Fibroblast of upper back skin (primary cell): ENCODE measurements around the gene RPS8.
A peak's percentile ranks its signal among the peaks of the same experiment; 100 is the strongest.
"Not testable (repeated sequence)": the region's sequence is repeated elsewhere in the genome, so short reads cannot be mapped to it uniquely, and the experiment has no call there.

Experiments used
- DNase-seq: peaks from one replicate; pipeline ENCODE4 v3.0.0-alpha.2; 2013

Gene RPS8

DNA sequence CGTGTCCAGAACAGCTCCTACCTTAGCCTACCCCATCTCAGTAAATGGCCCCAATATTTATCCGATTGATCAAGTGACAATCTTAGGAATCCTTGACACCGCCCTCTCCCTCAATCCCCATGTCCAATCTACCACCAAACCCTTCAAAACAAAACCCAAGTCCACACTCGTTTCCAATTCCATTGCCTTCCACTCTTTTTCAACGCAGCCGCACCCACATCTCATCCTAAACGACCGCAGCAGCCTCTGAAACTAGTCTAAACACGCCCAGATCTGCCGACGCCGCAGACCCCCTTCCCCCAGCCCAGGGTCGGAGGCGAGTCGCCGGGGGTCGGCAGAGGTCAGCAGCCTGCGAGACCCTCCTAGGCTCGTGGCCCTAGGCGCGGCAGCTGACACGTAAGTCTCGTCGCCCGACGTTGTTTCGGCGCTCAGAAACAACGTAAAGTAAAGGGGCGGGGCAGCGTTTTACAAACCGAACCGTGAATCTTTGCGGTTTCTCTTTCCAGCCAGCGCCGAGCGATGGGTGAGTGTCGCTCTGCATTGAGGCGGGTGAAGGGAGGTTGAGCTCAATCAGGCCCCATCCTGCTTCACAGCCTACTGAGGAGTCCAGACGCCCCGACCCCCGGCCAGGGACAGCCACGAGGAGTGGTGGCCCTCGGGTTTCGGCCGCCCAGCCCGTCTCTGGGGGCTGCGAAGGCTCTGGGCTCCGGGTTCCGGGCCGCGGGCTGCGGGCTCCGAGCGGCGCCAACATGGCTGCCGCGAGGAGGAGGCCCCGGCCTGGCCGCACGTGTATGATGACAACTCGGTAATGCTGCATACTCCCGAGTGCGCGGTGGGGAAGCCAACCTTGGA, at the start of gene RPS8:
Gene RPS8, plus strand, starts transcription at position 463 of the 852 bp plus-strand sequence. Its CDS starts 57 bp downstream, at position 520.
- peak; percentile 95 for DNase-seq

DNA sequence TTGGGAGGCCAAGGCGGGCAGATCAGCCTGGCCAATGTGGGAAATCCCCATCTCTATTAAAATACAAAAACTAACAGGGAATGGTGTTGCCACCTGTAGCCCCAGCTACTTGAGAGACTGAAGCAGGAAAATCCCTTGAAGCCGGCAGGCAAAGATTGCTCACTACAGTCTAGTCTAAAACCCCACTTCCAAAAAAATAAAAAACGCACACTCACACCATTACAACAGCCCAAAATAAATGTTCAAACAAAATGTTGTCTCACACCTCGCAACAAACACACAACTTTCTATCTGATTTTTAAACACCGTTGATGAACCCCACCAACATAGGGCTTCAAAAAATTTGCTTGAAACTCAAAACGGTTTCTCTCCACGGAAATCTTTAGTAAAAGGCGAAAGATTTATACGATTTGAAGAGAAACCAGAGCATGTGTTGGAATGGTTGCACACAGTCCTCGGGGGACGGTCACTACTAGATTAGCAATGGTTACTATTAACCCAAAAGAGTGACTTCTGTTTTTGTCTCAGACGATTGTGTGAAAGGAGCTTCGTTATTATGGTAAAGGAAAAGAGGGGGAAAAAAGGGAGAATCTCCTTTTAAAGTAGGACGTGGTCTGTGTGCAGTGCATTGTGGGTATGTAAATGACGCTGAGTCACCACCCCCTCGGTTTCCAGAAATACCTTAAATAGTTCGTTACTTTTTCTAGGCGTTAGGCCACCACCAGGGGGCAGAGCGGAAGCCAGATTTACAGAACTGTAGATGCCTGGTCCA, 44.4 kb upstream of the RPS8 start, which contains the start of gene RNU5D-1:
Gene RNU5D-1, minus strand, starts transcription at position 430 of the 772 bp plus-strand sequence.
- DNase-seq, result peak; percentile 98

GRCh38 chr1:44733365-44733764, 42.0 kb upstream of the RPS8 start:
- DNase-seq, result peak; percentile 75

DNA sequence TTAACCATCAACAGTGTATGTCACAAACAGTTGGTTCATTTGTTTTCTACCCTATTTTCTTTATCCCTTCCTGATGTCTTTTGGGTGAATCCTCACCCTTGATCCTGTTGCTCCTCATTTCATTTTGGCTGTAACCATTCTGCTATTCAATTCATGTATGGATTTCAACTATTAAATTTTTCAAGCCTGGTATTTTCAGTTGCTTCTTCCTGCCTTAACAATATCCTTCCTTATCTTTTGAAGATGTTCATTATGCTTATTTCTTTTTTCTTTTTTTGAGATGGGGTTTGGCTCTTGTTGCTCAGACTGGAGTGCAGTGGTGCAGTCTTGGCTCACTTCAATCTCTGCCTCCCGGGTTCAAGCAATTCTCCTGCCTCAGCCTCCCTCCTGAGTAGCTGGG, 41.6 kb upstream of the RPS8 start:
- DNase-seq, result no peak

GRCh38 chr1:44735992-44736391, 39.3 kb upstream of the RPS8 start:
- no peak for DNase-seq

GRCh38 chr1:44738953-44739306, 36.4 kb upstream of the RPS8 start:
- not testable (repeated sequence) for DNase-seq

- DNase-seq, result peak; percentile 98
These were observed 35.8 kb upstream of the RPS8 start, which contains the start of gene KIF2C for GRCh38 chr1:44739307-44740178. Gene KIF2C, plus strand, starts transcription at chr1:44739837. Its CDS starts 96 bp downstream, at chr1:44739933.

DNA sequence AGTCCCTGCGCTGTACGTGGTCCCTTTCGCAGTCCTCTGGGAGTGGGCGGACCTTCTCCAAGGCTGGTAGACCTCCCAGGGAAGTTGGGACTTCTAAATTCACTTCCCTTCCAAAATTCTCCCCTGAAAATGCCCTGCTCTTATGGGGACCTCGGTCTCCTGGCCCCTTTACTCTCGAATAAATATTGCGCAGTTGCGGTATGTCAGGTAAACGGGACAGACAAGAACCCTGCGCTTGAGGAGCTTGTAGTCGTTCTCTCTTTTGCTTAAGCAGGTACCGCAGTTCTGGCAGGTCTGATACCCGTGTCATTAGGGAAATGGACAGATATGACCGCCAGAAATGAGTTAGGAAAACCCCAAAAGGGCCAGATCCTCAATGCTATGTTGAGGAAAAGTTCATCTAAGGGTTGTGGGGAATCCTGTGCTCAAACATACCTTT, 35.1 kb upstream of the RPS8 start:
- no peak for DNase-seq

GRCh38 chr1:44743211-44743610, 32.1 kb upstream of the RPS8 start:
- no peak for DNase-seq

DNA sequence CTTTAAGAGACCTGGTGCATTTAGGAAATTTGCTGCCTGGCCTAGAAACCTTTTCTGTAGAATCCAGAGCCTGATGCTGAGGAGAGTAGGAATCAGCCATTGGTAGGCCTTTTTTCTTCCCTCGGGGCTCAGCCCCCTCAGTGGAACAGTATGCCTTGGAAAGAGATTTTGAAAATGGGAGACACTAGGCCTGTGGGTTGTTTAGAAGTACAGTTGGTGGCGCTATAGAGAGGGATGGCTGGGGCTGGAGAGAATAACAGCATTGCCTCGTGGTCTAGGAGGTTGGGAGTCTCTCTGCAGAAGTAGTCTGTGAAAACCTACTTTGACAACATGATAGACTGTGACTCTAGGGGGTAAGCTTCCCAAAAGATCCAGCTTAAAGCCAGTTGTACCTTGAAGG, 27.5 kb upstream of the RPS8 start:
- DNase-seq, result no peak

DNA sequence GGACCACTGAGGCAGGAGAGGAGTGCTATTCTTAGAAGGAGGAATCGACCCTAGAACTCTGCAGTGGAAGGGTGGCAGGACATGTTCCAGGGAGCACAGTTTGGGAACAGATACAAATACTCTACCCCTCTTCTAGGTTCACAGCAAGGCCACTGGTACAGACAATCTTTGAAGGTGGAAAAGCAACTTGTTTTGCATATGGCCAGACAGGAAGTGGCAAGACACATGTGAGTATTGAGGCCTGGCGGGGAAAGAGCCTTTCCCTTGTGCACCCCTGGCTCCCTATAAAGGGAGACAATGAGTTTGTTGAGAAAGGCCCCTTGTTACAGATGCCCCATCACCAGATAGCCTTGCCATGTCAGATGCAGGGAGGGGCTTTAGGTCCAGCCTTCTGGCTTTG, 17.9 kb upstream of the RPS8 start:
- DNase-seq, result no peak

DNA sequence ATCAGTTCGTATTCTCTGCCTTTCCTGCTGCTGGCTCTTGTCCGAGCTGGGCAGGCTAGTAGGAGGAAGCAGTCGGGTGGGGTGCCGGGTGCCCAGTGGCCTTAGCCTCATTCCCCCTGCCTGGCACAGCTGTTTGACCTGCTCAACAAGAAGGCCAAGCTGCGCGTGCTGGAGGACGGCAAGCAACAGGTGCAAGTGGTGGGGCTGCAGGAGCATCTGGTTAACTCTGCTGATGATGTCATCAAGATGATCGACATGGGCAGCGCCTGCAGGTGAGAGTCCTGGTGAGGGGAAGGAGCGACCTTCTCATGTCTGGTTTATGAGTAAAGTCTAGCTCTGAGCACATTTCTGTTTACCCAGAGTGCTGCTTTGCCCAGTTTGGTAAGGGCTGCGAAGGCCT, 16.3 kb upstream of the RPS8 start:
- no peak for DNase-seq

GRCh38 chr1:44760876-44761275, 14.5 kb upstream of the RPS8 start:
- no peak for DNase-seq

DNA sequence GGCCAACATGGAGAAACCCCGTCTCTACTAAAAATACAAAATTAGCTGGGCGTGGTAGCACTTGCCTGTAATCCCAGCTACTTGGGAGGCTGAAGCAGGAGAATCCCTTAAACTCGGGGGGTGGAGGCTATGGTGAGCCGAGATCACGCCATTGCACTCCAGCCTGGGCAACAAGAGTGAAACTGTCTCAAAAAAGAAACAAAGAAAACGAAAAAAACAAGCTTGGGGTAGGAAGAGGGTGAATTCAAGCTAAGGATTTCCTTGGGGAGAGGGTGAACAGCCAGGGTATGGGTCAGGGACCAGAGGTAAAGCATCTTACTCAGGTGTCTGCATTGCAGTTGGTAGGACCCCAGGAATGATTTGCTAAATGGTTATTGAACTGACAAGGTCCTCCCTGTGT, 8.9 kb upstream of the RPS8 start:
- not testable (repeated sequence) for DNase-seq

DNA sequence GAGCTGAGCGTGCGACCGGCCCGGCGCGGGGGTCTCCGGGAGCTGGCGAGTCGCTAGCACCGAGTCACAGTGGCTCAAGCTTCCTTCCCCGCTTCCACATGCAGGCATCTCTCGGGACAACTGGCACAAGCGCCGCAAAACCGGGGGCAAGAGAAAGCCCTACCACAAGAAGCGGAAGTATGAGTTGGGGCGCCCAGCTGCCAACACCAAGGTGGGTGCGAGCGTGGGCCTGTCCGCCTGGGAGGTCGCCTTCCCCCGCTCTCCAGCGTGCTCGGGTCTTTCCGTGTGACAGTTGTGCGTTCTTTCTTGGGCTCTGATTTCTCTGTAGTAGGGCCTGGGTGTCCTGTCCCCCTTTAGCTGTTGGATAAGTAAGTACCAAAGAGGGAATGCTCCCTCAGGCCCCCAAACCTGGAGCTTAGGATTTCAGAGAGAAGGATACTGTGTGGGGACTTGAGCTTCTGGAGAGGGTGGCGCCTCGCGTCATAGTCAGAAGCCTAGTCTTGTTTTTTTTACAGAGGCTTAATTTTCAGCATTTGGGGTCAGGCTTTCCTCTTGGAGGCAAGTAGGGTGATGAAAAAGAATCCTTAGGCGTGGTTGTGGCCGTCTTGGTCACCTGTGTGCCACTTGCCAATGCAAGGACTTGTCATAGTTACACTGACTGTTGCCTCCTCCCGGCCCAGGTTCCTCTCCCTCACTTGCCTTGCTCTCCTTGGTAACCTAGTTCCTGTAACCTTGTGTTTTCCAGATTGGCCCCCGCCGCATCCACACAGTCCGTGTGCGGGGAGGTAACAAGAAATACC, 790 bp downstream of the RPS8 start:
- no peak for DNase-seq

DNA sequence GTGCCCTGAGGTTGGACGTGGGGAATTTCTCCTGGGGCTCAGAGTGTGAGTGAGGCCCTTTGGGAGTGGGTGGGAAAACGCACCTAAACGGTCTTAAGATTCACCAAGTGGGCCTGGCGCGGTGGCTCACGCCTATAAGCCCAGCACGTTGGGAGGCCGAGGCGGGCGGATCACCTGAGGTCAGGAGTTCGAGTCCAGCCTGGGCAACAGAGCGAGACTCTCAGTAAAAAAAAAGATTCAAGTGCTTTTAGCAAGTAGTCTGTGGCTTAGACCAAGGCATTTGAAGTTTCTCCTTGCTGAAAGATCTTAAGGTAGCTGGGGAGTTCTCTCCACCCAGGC, 1.4 kb downstream of the RPS8 start:
- no peak for DNase-seq

- DNase-seq, result no peak
These were observed 2.2 kb downstream of the RPS8 start for GRCh38 chr1:44777547-44777946.

DNA sequence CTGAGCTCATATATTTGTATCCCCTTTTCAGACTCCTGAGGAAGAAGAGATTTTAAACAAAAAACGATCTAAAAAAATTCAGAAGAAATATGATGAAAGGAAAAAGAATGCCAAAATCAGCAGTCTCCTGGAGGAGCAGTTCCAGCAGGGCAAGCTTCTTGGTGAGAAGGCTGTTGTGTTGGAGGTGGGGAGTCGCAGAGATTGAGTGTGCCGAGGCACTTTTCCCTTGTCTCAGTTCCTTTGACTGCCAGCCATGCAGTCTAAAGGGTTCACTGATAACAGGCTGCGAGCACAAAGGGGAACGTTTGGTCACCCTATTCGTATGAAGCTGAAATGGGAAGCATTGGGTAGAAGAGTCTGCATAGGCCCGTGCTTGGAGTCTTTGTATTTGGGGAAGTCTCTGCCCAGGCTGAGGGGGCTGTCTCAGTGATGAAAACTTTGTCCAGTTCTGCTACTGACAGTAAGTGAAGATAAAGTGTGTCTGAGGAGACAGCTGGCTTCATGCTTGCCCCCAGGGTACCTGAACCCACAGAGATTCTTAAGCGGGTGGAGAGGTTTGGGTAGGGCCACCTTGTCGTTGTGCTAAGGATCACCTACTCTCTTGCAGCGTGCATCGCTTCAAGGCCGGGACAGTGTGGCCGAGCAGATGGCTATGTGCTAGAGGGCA, 2.8 kb downstream of the RPS8 start:
- no peak for DNase-seq

GRCh38 chr1:44778705-44779576, 3.6 kb downstream of the RPS8 start:
- no peak for DNase-seq

- DNase-seq, result no peak
These were observed 5.3 kb downstream of the RPS8 start for GRCh38 chr1:44780583-44781121.
